Activated CD4-positive, alpha-beta memory T cell treated with anti-CD3 and anti-CD28 coated beads, Interleukin-2, amount 10 ng/mL, durations not matched to agents 7 days and 5 days (primary cell): ENCODE measurements around the gene CUEDC1. TPM values are rescaled to one million over a fixed set of nuclear protein-coding genes. Genes with fewer than 3 reads are reported as not detected.
A peak's percentile ranks its signal among the peaks of the same experiment; 100 is the strongest.
"Not testable (repeated sequence)": the region's sequence is repeated elsewhere in the genome, so short reads cannot be mapped to it uniquely, and the experiment has no call there.

ENCODE experiments used
- CTCF ChIA-PET: fragments of 350-600 bp; sonication (Branson Sonifier 250); formaldehyde crosslinking; loops from one replicate; lab custom pipeline; 2021; ENCODE audit warnings: antibody characterized with exemption, inconsistent platforms; lab: Charles Lee
- POLR2A ChIA-PET: fragments of 350-600 bp; sonication (Branson Sonifier 250); formaldehyde crosslinking; loops from one replicate; lab custom pipeline; 2021; ENCODE audit warnings: antibody characterized with exemption; lab: Charles Lee
- DNase-seq: peaks from one replicate; pipeline ENCODE4 v3.0.0-alpha.2; 2020
- H3K27ac Mint-ChIP-seq: one replicate; pipeline ENCODE4 v1.8.0; 2021; ENCODE audit warnings: mild to moderate bottlenecking, mixed read lengths
- H3K27me3 Mint-ChIP-seq: one replicate; pipeline ENCODE4 v1.8.0; 2021; ENCODE audit warnings: mixed read lengths
- H3K36me3 Mint-ChIP-seq: one replicate; pipeline ENCODE4 v1.8.0; 2021; ENCODE audit warnings: low read depth, mixed read lengths
- H3K4me1 Mint-ChIP-seq: one replicate; pipeline ENCODE4 v1.8.0; 2021; ENCODE audit warnings: mixed read lengths
- H3K4me3 Mint-ChIP-seq: one replicate; pipeline ENCODE4 v1.8.0; 2021; ENCODE audit warnings: mild to moderate bottlenecking, mixed read lengths
- H3K9me3 Mint-ChIP-seq: one replicate; pipeline ENCODE4 v1.8.0; 2021; ENCODE audit warnings: mixed read lengths
- total RNA-seq, 2 experiments: library from RNA; stranded (reverse); gene quantifications; one replicate each; pipeline ENCODE4 v1.2.3, GENCODE V29; 2021

The CUEDC1 gene
- total RNA-seq, 2 experiments from 2014 or later, result 0.25 TPM; not detected in 1

- H3K27me3 Mint-ChIP-seq, result peaks cover 34% of the 10 kb centered on the region
These were observed 28.0 kb downstream of the CUEDC1 start for GRCh38 chr17:57927048-57927723.

GRCh38 chr17:57926723-57927047, 28.5 kb downstream of the CUEDC1 start:
- H3K4me1 Mint-ChIP-seq, result peaks cover 17% of the 10 kb centered on the region
- H3K9me3 Mint-ChIP-seq, result no peaks in the 10 kb centered on the region
- H3K4me3 Mint-ChIP-seq, result no peak overlapping the region
- peaks cover 2% of the 10 kb centered on the region for H3K36me3 Mint-ChIP-seq
- no peak overlapping the region for H3K27ac Mint-ChIP-seq
- no peak for DNase-seq
- POLR2A ChIA-PET, result no interaction called here
- CTCF ChIA-PET, result no interaction called here
- peaks cover 35% of the 10 kb centered on the region for H3K27me3 Mint-ChIP-seq

More at GRCh38 chr17:57927048-57927723, 28.0 kb downstream of the CUEDC1 start:
- Mint-ChIP-seq H3K9me3 (no peaks in the 10 kb centered on the region), H3K4me1 (peaks cover 16% of the 10 kb centered on the region), H3K27ac (no peak overlapping the region), H3K36me3 (peaks cover 2% of the 10 kb centered on the region), H3K4me3 (no peak overlapping the region)
- no peak for DNase-seq
- POLR2A ChIA-PET, result interaction anchor here (1.2 kb wide), 1 partner anchor 80 kb away, joined by 3 read pairs; the partner anchor contains the start of gene SRSF1
- CTCF ChIA-PET, result no interaction called here

- H3K27me3 Mint-ChIP-seq, result peaks cover 34% of the 10 kb centered on the region
- H3K36me3 Mint-ChIP-seq, result peaks cover 2% of the 10 kb centered on the region
- no peaks in the 10 kb centered on the region for H3K9me3 Mint-ChIP-seq
- no peak overlapping the region for H3K27ac Mint-ChIP-seq
- peaks cover 17% of the 10 kb centered on the region for H3K4me1 Mint-ChIP-seq
- ChIA-PET POLR2A (no interaction called here), CTCF (interaction anchor here (0.5 to 0.6 kb wide), 2 partner anchors 78 to 1342 kb away, joined by 3 to 4 read pairs; no protein-coding TSS in a partner anchor)
- no peak overlapping the region for H3K4me3 Mint-ChIP-seq
- no peak for DNase-seq
These were observed 29.7 kb downstream of the CUEDC1 start for GRCh38 chr17:57925361-57925990.

- Mint-ChIP-seq H3K27me3 (peaks cover 34% of the 10 kb centered on the region), H3K36me3 (peaks cover 2% of the 10 kb centered on the region), H3K9me3 (no peaks in the 10 kb centered on the region), H3K4me1 (peaks cover 17% of the 10 kb centered on the region), H3K27ac (no peak overlapping the region), H3K4me3 (no peak overlapping the region)
- CTCF ChIA-PET, result no interaction called here
- POLR2A ChIA-PET, result no interaction called here
- no peak for DNase-seq
These were observed 30.5 kb downstream of the CUEDC1 start for GRCh38 chr17:57924677-57925076.

- peak; percentile 25 for DNase-seq
- Mint-ChIP-seq H3K36me3 (peaks cover 2% of the 10 kb centered on the region), H3K4me3 (no peak overlapping the region), H3K9me3 (no peaks in the 10 kb centered on the region), H3K27ac (no peak overlapping the region), H3K4me1 (peaks cover 17% of the 10 kb centered on the region), H3K27me3 (peaks cover 27% of the 10 kb centered on the region)
- ChIA-PET POLR2A (interaction anchor here (1.0 to 1.4 kb wide), 3 partner anchors 22 to 58 kb away, joined by 3 to 7 read pairs (median 3); no protein-coding TSS in a partner anchor), CTCF (interaction anchor here (0.7 to 1.3 kb wide), 5 partner anchors 23 to 140 kb away, joined by 3 to 4 read pairs (median 3); no protein-coding TSS in a partner anchor)
These were observed 31.9 kb downstream of the CUEDC1 start for GRCh38 chr17:57923182-57923872.

GRCh38 chr17:57922745-57923144, 32.5 kb downstream of the CUEDC1 start:
- peaks cover 17% of the 10 kb centered on the region for H3K4me1 Mint-ChIP-seq
- H3K4me3 Mint-ChIP-seq, H3K27ac Mint-ChIP-seq, H3K9me3 Mint-ChIP-seq, H3K36me3 Mint-ChIP-seq, DNase-seq: not testable (repeated sequence)
- ChIA-PET POLR2A (interaction anchor here (1.0 to 1.4 kb wide), 2 partner anchors 23 to 59 kb away, joined by 3 to 7 read pairs; no protein-coding TSS in a partner anchor), CTCF (interaction anchor here (0.7 to 1.3 kb wide), 5 partner anchors 22 to 139 kb away, joined by 3 to 4 read pairs (median 3); no protein-coding TSS in a partner anchor)
- peaks cover 25% of the 10 kb centered on the region for H3K27me3 Mint-ChIP-seq

GRCh38 chr17:57920916-57921703, 34.1 kb downstream of the CUEDC1 start:
- Mint-ChIP-seq H3K36me3 (peaks cover 2% of the 10 kb centered on the region), H3K4me3 (no peak overlapping the region), H3K4me1 (peaks cover 15% of the 10 kb centered on the region), H3K9me3 (no peaks in the 10 kb centered on the region), H3K27me3 (peaks cover 16% of the 10 kb centered on the region), H3K27ac (no peak overlapping the region)
- no peak for DNase-seq
- CTCF ChIA-PET, result no interaction called here
- POLR2A ChIA-PET, result no interaction called here

GRCh38 chr17:57919918-57920317, 35.3 kb downstream of the CUEDC1 start:
- no peaks in the 10 kb centered on the region for H3K9me3 Mint-ChIP-seq
- ChIA-PET POLR2A (no interaction called here), CTCF (interaction anchor here (0.5 to 1.5 kb wide), 3 partner anchors 27 to 581 kb away, joined by 3 to 4 read pairs (median 3); no protein-coding TSS in a partner anchor)
- H3K36me3 Mint-ChIP-seq, result peaks cover 2% of the 10 kb centered on the region
- no peak for DNase-seq
- H3K4me3 Mint-ChIP-seq, result no peak overlapping the region
- H3K27ac Mint-ChIP-seq, result no peak overlapping the region
- peaks cover 16% of the 10 kb centered on the region for H3K27me3 Mint-ChIP-seq
- peaks cover 15% of the 10 kb centered on the region for H3K4me1 Mint-ChIP-seq

- ChIA-PET CTCF (interaction anchor here (1.1 kb wide), 1 partner anchor 81 kb away, joined by 6 read pairs; no protein-coding TSS in a partner anchor), POLR2A (interaction anchor here (0.7 to 1.2 kb wide), 2 partner anchors 11 to 68 kb away, joined by 3 to 4 read pairs; no protein-coding TSS in a partner anchor)
- DNase-seq, result no peak
These were observed 37.0 kb downstream of the CUEDC1 start for GRCh38 chr17:57918017-57918895.

GRCh38 chr17:57916925-57917858, 38.0 kb downstream of the CUEDC1 start:
- Mint-ChIP-seq H3K4me1 (peaks cover under 1% of the 10 kb centered on the region), H3K4me3 (no peak overlapping the region), H3K27ac (no peak overlapping the region), H3K36me3 (no peaks in the 10 kb centered on the region), H3K9me3 (no peaks in the 10 kb centered on the region), H3K27me3 (peaks cover 10% of the 10 kb centered on the region)
- POLR2A ChIA-PET, result no interaction called here
- CTCF ChIA-PET, result interaction anchor here (1.1 kb wide), 1 partner anchor 82 kb away, joined by 6 read pairs; no protein-coding TSS in a partner anchor
- no peak for DNase-seq

More at GRCh38 chr17:57918017-57918895, 37.0 kb downstream of the CUEDC1 start:
- Mint-ChIP-seq H3K27me3 (peaks cover 16% of the 10 kb centered on the region), H3K4me1 (peaks cover 5% of the 10 kb centered on the region), H3K27ac (no peak overlapping the region), H3K4me3 (no peak overlapping the region), H3K9me3 (no peaks in the 10 kb centered on the region), H3K36me3 (peaks cover 2% of the 10 kb centered on the region)
